Lower leg skin (tissue), 3 donors: ENCODE results near the gene SNRPD3.

Experiments
- POLR2A ChIP-seq, 2 donors: fragments of 450-650 bp; IDR thresholded peaks; one replicate each; pipeline ENCODE4 v1.6.1; 2016 to 2017; ENCODE audit warnings: antibody characterized with exemption in 2 of 2, mild to moderate bottlenecking in 1 of 2, moderate library complexity in 1 of 2
- TF ChIP-seq, protein P1 (sequence below), 3 donors: fragments of 450-650 bp; IDR thresholded peaks; one replicate each; pipeline ENCODE4 v1.5.1; 2016; ENCODE audit warnings: antibody characterized with exemption in 3 of 3, mild to moderate bottlenecking in 3 of 3, moderate library complexity in 2 of 3

DNA sequence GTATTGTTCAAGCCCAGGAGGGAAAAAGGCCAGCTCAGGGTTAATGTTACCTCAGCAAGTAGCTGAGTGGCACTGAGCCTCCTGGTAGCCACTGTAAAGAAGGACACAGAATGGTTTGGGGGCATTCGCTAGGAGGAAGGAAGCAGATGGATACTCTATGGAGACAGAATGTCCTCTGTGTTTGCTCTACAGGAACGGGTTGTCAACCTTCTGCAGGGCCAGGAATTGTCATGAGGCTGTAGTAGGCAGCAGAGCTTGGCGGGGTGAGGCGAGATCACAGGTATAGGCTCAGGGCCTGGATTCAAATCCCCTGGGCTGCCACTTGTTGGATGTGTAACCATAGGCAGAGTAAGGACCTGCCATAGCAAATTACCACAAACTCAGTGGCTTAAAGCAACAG is 40.1 kb downstream of the SNRPD3 start:
- TF ChIP-seq, protein P1, sequence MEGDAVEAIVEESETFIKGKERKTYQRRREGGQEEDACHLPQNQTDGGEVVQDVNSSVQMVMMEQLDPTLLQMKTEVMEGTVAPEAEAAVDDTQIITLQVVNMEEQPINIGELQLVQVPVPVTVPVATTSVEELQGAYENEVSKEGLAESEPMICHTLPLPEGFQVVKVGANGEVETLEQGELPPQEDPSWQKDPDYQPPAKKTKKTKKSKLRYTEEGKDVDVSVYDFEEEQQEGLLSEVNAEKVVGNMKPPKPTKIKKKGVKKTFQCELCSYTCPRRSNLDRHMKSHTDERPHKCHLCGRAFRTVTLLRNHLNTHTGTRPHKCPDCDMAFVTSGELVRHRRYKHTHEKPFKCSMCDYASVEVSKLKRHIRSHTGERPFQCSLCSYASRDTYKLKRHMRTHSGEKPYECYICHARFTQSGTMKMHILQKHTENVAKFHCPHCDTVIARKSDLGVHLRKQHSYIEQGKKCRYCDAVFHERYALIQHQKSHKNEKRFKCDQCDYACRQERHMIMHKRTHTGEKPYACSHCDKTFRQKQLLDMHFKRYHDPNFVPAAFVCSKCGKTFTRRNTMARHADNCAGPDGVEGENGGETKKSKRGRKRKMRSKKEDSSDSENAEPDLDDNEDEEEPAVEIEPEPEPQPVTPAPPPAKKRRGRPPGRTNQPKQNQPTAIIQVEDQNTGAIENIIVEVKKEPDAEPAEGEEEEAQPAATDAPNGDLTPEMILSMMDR (IDR thresholded peaks at IDR 0.05) = no peak
- no peak for TF ChIP-seq POLR2A (IDR thresholded peaks at IDR 0.05)
